Lower leg skin (tissue), 3 donors: Measurements from ENCODE around the gene SLC37A1.

Source experiments
- POLR2A ChIP-seq, 2 donors: fragments of 450-650 bp; IDR thresholded peaks; one replicate each; pipeline ENCODE4 v1.6.1; 2016 to 2017; ENCODE audit warnings: antibody characterized with exemption in 2 of 2, mild to moderate bottlenecking in 1 of 2, moderate library complexity in 1 of 2
- TF ChIP-seq, protein P1 (sequence below), 3 donors: fragments of 450-650 bp; IDR thresholded peaks; one replicate each; pipeline ENCODE4 v1.5.1; 2016; ENCODE audit warnings: antibody characterized with exemption in 3 of 3, mild to moderate bottlenecking in 3 of 3, moderate library complexity in 2 of 3

DNA sequence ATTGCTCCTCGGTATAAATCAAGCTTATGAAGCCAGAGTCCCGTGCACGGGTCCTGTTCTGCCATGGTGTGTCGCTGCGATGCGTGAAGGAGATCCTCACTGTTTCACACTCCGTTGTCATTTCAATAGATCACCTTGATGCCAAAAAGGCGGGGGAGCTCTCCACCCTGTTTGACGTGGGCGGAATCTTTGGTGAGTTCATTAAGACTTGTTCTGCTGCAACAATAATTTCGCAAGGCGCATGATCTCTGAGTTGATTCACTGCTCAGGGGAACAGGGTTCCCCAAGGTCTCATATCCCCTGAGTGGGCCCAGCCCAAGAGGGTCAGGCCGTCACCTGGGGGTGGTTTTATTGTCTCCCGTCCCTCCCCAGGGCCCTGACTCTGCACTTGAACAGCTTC lies 50.0 kb downstream of the SLC37A1 start:
- TF ChIP-seq, protein P1, sequence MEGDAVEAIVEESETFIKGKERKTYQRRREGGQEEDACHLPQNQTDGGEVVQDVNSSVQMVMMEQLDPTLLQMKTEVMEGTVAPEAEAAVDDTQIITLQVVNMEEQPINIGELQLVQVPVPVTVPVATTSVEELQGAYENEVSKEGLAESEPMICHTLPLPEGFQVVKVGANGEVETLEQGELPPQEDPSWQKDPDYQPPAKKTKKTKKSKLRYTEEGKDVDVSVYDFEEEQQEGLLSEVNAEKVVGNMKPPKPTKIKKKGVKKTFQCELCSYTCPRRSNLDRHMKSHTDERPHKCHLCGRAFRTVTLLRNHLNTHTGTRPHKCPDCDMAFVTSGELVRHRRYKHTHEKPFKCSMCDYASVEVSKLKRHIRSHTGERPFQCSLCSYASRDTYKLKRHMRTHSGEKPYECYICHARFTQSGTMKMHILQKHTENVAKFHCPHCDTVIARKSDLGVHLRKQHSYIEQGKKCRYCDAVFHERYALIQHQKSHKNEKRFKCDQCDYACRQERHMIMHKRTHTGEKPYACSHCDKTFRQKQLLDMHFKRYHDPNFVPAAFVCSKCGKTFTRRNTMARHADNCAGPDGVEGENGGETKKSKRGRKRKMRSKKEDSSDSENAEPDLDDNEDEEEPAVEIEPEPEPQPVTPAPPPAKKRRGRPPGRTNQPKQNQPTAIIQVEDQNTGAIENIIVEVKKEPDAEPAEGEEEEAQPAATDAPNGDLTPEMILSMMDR (IDR thresholded peaks at IDR 0.05) = no peak
- TF ChIP-seq POLR2A (IDR thresholded peaks at IDR 0.05) = no peak
